Measurements from ENCODE around the gene PSMA7.

Gene PSMA7

DNA sequence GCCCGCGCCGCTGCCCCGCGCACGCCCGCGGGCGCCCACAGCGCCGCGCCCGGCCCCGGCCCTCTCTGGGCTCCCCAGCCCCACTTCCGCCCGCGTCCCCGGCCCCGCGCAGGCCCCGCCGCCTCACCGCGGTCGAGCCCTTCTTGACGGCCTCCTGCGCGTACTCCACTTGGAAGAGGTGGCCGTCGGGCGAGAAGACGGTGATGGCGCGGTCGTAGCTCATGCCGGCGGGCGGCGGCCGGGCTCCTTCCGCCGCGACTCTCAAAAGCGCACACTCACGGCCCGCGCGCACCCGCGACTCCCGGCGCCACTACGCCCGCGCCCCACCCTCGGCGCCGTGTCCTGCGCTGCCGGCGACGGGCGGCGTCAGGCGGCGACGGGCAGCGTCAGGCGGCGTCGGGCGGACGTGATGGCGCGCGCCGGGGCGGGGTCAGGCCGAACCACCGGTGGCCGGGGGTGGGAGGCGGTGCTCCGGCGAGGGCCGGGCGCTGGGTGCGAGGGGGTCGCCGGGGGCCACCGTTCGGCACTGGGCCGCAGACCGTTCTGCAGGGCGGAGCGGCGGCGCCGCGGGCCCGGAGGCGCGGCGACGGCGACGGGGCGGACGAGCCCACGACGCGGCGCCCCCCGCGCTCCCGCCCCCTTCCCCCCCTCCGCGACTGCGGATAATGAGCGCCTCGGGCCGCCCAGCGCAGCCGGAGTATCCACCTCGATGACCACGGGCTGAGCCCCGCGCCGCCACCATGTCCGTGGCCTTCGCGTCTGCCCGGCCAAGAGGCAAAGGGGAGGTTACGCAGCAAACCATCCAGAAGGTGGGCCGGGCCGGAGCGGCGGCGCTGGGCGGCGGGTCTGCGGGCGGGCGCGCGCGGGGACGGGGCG is at the start of gene PSMA7, which contains the start of gene SS18L1:
PSMA7 (minus strand) TSS at position 314 of the 876 bp plus-strand sequence; CDS start at position 223, 91 bp downstream.
SS18L1 (plus strand) TSS at position 689 of the 876 bp plus-strand sequence; CDS start at position 741, 52 bp downstream.
- DNase-seq, result peak; percentile 87

DNA sequence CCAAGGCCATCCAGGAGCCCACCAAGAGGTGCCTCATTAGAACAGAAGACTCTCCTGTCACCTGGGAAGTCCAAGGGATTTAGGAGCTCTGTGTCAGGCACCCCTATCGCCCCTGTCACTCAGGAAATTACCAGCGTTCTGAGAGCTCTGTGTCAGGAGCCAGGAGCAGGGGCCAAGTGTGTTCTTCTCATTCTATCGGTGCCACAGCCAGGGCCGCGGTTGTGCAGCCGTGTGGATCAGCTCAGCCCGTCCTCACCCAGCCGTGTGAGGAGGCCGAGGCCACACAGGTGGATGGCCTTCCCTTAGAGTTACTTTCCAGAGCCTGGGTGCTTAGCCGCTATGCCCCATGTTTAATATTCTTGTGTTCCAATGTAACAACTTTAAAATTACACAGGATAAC is 49.4 kb upstream of the PSMA7 start:
- DNase-seq, result no peak

DNA sequence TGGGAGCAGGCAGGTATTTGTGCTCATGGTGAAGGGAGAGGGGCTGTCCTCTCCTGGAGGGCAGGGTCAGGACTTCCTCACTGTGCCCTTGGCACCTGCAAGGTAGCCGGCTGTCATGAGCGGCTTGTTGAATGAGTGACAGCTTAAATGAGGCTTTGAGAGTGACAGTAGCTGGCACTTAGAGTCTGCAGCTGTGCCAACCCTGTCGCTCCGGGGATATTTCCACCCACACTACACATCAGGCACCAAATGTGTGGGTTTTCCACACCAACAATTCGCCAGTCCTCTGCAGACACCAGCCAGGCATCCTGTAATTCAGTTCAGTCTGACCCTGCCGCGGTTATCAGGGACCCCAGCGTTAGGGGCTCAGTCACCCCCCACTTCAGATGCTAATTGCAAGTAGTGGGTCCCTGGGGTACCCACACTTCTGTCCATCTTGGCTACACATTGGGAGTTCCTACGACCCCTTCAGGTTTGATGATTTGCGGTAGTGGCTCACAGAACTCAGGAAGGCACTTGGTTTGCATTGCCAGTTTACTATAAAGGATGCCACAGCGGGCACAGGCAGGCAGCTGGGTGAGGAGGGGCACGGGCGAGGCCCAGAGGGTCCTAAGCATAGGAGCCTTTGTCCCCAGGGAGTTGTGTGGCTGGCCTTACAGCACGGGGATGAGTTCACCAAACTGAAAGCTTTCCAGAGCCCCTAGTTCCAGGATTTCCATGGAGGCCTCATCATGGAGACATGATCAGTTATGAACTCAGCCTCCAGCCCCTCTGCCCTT is 48.8 kb upstream of the PSMA7 start:
- no peak for DNase-seq

DNA sequence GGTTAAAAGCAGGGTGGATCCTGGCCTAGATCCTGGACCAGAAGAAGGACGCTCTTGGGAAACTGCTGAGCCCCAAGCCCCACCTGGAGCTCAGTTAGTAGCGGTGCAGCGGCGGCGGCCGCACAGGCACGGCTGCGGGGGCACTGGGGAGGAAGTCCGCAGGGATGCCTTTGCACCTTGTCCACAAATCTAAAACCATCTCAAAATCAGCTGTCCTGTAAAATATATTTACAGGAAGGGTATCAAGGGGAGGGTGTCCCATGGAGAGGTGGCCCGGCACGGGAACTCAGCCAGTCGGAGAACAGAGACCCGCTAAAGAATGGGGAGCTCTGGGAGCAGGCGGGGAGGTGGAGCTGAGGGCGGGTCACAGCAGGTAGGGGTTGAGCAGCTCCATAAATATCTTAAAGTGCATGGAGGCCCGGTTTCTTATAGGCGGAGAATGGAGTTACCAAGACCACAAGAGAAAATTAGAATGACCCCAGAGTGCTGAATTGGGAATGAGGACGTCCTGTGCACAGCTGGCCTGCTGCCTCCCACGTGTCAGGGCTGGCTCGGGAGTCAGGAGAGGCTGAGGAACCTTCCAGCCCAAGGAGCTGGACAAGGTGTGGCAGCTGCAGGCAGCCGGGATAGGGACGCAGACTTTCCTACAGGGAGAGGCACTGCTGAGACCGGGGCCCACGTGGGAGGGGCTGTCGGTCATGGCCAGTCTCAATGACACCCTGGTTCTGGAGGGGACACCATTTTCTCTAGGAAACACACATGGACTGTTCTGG is 47.6 kb upstream of the PSMA7 start:
- DNase-seq, result no peak

DNA sequence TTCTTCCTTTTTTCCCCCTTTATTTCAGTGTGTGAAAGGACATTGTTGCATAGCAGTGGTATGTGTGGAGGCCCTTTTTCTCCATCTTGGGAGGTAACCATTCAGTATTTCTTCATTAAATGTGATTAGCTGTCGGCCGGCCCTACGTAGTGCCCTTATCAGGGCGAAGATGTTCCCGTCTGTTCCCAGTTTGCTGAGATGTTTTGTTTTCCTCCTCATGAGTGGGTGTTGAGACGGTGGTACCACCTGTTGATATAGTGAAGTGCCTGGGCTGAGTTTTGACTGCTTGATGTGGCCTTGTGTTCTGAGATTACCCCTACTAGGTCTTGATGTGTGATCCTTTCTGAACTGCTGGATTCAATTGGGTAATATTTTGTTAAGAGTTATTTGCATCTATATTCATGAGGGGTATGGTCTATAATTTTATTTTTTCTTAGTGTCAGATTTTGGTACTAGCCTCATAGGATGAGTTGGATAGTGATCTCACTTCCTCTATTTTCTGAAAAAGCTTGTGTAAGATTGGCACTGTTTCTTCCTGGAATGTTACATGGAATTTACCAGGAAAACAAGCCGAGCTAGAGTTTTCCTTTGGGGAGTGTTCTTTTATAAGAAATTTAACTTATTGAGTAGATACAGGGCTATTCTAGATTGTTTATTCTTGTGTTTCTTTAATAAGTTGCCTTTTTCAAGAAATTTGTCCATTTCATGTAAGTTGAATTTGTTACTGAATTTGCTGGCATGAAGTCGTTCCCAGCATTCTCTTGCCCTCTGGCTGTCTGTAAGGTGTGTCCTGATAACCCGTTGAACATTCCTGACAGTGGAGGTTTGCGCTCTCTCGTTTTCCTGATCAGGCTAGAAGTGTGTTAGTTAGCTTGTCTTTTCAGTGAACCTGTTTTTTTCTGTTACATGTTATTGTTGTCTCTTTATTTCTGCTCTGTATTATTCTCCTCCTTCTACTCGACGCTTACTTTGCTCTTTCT is 44.0 kb upstream of the PSMA7 start:
- DNase-seq, result no peak

DNA sequence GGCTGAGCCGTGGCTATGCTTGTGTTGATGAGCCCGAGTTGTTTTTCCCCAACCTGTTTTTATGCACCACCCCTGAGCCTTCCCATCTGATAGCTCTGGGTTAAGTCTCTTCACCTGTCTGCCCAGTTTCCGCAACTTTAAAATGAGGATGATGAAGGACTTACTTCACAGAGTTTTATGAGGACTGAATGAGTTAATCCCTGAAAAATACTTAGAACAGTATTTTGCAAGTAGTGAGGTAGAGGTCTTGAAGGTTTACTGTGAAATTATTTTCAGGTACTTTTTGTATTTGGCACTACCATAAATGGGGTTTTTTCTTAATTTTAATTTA is 42.9 kb upstream of the PSMA7 start:
- DNase-seq, result no peak

DNA sequence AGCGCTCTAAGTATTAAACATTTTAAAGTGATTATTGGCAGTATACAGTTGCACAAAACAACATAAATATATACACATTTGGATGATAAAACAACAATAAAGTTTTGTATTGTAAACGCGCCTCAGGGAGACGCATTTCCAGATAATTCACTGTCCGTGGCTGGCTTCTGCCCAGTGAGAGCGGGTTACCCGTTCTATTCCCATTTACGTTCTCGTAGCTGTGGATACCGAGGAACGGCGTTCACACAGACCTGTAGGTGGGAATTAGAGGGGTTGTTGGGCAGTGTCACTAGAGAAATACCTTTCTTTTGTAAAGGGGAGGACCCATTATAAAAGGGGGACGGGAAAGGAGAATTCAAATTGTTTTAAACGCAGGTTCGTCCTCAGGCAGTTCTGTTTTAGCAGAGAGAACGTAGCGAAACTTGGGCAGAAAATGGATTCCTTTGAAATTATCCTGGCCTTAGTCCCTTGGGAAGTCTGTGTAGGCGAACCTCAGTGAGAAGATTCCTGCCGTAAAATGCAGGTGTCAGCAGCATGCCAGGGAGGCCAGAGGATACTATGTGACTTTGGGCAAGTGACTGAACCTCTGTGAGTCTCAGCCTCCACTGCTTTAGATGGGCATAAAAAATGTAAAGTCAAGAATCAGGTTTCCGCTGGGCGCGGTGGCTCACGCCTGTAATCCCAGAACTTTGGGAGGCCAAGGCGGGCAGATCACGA is 40.4 kb upstream of the PSMA7 start:
- no peak for DNase-seq

DNA sequence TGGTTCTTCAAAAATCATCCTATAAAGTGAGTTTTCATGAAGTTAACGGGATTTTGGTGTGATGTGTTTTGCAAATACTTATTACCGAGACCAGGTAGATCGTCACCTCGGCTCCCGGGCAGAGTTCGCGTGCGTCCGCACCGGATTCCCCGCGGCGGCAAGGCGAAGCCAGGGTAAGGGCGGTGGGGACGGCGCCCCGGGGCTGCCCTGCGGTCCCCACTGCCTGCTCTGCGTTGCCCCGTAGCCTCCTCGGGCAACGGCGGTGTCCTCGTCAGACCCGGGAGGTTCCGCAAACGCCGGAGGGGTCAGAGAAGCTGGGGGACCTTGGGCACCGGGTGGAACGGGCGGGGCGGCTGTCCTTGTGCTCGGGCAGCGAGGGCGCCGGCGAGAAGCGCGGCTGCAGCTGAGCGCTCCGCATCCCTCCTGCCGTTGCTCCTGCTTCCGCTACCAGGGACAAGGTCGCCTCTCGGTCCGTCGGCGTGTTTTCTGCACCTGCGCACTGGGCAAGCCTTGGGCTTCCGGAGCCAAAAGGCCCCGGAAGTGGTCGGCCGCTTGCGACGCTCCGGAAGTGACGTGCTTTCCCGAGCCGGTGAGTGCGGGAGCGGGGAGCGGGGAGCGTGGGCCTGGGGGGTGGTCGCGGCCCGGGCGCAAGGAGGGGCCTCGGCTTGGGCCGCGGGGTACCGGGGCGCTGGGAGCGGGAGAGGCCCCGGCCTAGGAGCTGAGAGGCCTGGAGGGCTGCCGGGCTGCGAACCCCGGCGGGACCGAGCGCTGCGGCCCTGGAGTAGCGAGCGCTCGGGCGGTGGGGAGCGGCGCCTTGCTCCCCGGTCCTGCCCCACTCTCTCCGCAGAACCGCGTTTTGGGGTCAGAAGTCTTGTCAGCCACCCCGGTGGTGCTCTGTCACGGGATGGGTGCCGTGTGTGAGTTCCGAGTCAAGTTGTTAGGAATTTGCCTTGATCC is 39.6 kb upstream of the PSMA7 start, which contains the start of gene MTG2:
MTG2 (plus strand) TSS at position 560 of the 957 bp plus-strand sequence. CDS start 10,393 bp downstream, outside the sequence.
- peak; percentile 90 for DNase-seq

DNA sequence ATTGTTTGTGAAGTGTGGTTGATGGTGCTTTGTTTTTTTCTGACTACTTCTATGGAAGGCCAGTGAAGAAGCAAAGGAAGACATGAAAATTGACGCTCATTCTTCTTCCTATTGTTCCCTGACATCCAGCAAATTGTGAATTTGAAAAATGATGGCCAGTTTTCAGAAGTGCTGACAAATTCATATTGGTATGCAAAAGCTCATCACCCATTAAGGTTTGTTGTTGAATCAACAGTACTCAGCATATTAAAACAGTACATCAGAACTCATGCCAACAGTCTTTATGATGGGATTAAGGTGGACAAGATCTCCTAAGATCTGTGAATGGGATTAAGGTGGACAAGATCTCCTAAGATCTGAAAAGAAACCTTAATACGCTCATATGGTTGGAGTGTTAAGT is 38.6 kb upstream of the PSMA7 start:
- no peak for DNase-seq

DNA sequence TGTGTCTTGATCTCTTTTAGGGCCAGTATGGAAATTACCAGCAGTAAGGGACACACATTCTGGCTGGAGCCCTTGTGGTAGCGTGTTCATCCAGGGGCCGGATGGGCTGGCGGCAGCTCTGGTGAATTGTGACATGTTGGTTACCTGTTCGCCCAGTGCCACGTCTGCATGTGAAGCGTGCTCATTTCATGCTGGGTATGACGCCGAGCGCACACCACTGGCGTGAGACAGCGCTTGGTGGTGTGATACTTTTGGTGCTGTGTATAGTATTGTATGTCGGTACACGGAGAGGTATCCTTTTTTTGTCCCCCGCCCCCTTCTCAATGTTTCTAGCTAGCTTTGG is 35.9 kb upstream of the PSMA7 start:
- no peak for DNase-seq

DNA sequence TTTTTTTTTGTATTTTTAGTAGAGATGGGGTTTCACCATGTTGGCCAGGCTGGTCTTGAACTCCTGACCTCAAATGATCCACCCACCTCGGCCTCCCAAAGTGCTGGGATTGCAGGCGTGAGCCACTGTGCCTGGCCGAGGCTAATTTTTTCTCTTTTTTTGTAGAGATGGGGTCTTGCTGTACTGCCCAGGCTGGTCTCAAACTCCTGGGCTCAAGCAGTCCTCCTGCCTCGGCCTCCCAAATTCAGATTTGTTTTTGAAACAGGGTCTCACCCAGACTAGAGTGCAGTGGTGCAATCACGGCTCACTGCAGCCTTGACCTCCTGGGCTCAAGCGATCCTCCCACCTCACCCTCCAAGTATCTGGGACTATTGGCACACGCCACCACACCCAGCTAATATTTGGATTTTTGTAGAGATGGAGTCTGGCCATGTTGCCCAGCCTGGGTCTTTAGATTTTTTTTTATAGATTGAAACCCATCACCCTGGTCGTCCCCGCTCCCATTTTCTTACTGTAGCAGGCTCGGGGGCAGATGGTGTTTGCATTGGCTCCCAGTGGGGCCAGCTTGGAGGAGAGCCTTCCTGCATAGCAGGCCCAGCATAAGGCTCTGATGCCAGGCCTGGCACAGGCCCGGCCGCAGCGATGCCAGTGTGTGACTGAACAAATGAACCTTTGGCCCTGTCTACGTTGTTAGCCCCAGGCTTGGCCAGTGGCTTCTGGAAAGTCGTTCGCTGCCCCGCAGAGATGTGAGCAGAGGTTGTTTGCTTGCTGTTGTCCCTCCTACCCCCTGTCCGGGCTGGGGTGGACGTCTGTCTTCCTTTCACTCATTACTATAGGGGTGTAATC is 35.3 kb upstream of the PSMA7 start:
- DNase-seq, result no peak

DNA sequence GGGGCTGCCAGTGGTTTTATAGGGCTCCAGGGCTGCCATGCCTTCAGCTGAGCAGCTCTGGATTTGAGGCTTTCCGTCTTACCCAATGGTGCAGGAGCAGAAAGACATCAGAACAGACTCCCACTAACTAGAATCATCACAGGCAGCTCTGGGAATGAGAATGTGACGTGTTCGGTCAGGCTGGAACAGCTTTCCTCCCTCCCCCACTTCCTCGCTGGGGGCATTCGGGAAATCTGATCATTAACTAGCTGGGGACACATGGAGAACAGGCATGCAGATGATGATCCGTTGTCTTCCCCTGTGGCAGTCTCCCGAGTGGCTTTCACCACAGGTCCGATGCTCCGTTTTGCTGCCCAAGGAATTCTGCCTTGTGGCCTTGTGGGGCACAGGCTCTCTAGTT is 34.1 kb upstream of the PSMA7 start:
- no peak for DNase-seq

DNA sequence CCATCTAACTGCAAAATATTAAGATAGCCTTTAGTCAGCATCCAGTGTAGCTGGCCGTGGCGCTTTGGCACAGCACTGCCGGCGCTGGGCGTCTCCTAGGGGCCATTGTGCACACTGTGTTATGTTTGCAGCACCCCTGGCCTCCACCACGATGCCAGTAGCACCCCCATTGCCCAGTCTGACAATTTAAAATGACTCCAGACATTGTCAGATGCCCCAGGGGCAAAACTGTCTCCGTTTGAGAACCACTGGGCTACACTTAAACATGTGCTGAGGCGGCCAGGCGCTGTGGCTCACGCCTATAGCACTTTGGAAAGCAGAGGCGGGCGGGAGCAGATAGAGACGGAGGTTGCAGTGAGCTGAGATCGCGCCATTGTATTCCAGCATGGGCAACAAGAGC is 33.7 kb upstream of the PSMA7 start:
- DNase-seq, result no peak

DNA sequence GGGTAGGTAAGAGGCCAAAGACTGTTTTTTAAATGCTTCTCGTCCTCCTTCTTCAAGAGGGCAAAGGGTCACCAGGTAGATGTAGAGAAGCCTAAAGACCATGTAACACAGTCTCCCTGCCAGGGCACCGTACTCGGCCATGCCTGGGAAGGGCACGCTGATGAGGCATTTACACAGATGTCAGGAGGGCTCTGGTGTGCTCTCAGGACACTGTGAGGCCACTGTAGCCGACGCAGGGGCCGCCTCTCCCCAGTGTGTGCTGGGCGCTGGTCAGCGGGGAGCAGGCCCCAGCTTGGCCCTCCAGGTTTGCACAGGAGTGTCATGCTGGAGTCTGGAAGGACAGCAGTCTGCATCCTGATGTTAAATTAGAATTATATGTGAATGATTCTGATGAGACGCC is 32.5 kb upstream of the PSMA7 start:
- no peak for DNase-seq

DNA sequence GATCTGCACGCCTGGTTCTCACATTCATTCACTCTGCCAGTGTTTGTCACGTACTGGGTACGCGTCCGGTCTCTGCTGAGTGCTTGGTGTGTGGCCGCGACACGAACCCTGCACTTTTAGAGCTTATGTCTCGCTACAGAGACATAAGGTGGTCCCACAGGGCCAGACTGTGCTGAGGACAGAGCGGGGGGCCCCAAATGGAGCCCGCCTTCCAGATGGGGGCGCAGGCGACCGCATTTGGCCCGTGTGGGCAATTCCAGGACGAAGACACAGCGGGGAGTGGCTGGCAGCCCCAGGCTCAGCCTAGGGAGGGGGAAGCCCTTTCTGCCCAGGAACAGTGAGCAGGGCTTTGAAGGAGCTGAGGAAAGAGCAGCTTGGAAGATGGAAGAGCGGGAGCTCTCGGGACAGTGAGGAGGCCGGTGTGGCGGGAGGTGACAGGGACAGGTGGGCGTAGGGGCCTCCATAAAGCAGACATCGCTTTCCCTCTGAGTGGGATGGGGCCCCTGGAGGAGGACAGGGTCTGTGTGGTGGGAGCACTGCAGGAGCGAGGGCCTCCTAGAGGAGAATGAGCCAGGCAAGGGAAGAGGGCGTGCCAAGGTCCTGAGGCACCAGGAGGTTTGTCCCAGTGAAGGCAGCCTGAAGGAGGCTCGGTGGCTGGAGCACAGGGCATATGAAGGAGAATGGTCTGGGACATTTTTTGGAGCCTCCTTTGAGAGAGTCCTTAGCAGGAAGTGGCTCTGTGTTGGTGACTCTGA is 31.9 kb upstream of the PSMA7 start:
- no peak for DNase-seq

DNA sequence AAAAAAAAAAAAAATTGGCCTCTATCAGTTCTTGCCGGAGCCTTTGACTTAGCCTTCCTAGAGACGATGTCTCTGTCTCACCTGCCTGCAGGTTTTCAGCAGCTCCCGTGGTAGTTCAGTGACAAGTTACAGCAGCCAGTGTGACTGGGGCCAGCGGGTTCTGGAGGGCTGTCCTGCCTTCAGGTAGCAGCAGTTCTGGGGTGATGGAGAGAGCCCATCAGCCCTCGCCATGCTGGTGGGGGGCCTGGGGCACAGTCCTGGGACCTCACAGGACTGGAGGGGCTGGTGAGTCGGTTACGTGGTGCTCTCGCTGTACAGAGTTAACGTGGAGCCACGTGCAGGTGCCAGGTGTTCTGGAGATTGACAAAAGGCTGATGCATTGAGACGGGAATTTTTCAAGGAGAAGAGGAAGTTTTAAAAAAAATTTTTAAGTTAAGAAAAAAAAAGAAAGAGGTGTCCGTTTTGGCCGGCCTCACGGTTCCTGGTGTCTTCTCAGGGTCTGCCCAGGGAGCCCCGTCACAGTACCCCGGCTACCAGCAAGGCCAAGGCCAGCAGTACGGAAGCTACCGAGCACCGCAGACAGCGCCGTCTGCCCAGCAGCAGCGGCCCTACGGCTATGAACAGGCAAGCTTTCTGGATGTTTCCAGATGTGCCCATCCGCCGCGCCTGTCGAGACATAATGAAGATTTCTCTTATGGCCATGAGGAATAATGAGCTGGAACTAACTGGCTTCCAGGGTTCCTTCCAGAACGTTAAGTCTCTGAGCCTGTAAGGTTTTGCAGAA is 31.0 kb upstream of the PSMA7 start:
- DNase-seq, result no peak

DNA sequence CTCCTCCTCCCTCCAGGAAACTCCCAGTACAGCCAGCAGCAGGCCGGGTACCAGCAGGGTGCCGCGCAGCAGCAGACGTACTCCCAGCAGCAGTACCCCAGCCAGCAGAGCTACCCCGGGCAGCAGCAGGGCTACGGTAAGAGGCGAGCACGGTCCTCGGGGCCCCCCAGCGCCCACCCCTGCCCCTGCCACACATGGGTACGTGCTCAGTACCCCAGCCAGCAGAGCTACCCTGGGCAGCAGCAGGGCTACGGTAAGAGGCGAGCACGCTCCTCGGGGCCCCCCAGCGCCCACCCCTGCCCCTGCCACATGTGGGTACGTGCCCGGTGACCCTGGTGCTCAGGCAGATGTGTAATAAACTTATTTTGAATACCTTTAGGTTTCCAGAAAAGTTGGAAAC is 29.5 kb upstream of the PSMA7 start:
- no peak for DNase-seq

DNA sequence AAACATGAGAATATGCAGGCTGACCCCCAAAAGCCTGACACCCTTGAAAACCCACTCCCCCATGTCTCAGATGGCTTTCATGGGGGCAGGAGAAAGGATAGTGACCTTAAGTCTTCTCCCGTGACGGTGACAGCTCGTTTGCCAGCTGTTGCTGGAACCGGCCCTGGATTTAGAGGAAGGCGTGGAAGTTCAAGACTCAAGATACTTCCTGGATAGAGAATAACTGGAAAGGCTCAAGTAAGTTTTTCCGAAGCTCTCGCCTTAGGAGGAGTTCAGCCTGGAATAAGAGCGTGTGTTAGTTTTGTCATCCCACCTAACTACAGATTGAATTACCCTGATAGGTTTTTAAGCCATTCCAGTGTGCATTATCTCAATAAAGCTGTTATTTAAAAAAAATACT is 28.1 kb upstream of the PSMA7 start:
- no peak for DNase-seq

Measured in activated CD4-positive, CD25-positive, alpha-beta regulatory T cell treated with anti-CD3 and anti-CD28 coated beads, Interleukin-2, amount 50 U/mL, for 72 hours (primary cell).